Measurements from ENCODE around the gene BRI3BP. TPM values are rescaled to one million over a fixed set of nuclear protein-coding genes. Genes with fewer than 3 reads are reported as not detected.

Gene BRI3BP, protein sequence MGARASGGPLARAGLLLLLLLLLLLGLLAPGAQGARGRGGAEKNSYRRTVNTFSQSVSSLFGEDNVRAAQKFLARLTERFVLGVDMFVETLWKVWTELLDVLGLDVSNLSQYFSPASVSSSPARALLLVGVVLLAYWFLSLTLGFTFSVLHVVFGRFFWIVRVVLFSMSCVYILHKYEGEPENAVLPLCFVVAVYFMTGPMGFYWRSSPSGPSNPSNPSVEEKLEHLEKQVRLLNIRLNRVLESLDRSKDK
- total RNA-seq (1 to 10 TPM; 2.7 to 6.2 (median 4.8) TPM), polyA plus RNA-seq (1 to 10 TPM; 1.1 to 5.4 (median 1.2) TPM)
- long read RNA-seq, donor 1, result 0 reads
- long read RNA-seq, donor 2, result 0 reads
- long read RNA-seq, donor 3, full-length matches to known transcripts, result 3 of 3 reads
- long read RNA-seq, donor 3, partial matches to known transcripts, result 0 of 3 reads
- long read RNA-seq, donor 3, other reads (novel, unspliced or antisense), result 0 of 3 reads
- long read RNA-seq, donor 4, result 0 reads
- long read RNA-seq, donor 5, full-length matches to known transcripts, result 2 of 3 reads
- long read RNA-seq, donor 5, partial matches to known transcripts, result 0 of 3 reads
- long read RNA-seq, donor 5, other reads (novel, unspliced or antisense), result 1 of 3 reads
- long read RNA-seq, donor 6, partial matches to known transcripts, result 0 of 1 reads
- long read RNA-seq, donor 6, other reads (novel, unspliced or antisense), result 1 of 1 reads
- long read RNA-seq, donor 7, full-length matches to known transcripts, result 1 of 1 reads
- long read RNA-seq, donor 7, partial matches to known transcripts, result 0 of 1 reads
- long read RNA-seq, donor 7, other reads (novel, unspliced or antisense), result 0 of 1 reads
- long read RNA-seq, donor 8, full-length matches to known transcripts, result 2 of 2 reads
- long read RNA-seq, donor 8, partial matches to known transcripts, result 0 of 2 reads
- long read RNA-seq, donor 8, other reads (novel, unspliced or antisense), result 0 of 2 reads
- long read RNA-seq, donor 9, result 0 reads
- long read RNA-seq, donor 10, full-length matches to known transcripts, result 1 of 1 reads
- long read RNA-seq, donor 10, partial matches to known transcripts, result 0 of 1 reads
- long read RNA-seq, donor 10, other reads (novel, unspliced or antisense), result 0 of 1 reads

- TF ChIP-seq POLR2A (IDR thresholded peaks at IDR 0.05) (no peak), CTCF (IDR thresholded peaks at IDR 0.05) (no peak)
- no peaks in the 10 kb centered on the region for H3K27me3 ChIP-seq
- intact Hi-C loops (cut with DNase I), result no loop called here
- 0 to 1% (median 0%) methylated on average over 17 to 112 of the region's 112 CpGs for WGBS, 4 donors
- H3K4me3 ChIP-seq, result peak within 1 kb of the TSS in 2 of 4 donors; percentile 26 to 79
- peak in 2 of 7 donors; percentile 39 to 60 for DNase-seq
- H3K27ac ChIP-seq, result peak within 1 kb of the TSS in 1 of 5 donors; percentile 10
- H3K4me1 ChIP-seq (replicated peaks in 1 of 2), result peaks cover 0 to 14% of the 10 kb centered on the region in 2 donors
- no peaks in the 10 kb centered on the region for H3K9me3 ChIP-seq (replicated peaks in 1 of 3)
- no peaks in the 10 kb centered on the region for H3K36me3 ChIP-seq (replicated peaks in 1 of 2)
Measured at GRCh38 chr12:124993626-124994436, at the start of gene BRI3BP. Gene BRI3BP (plus strand): TSS chr12:124993645. CDS start chr12:124993791, 146 bp downstream.

- peak in 1 of 7 donors; percentile 11 for DNase-seq
- no peak for TF ChIP-seq CTCF (IDR thresholded peaks at IDR 0.05)
- TF ChIP-seq POLR2A (IDR thresholded peaks at IDR 0.05), result no peak
- H3K4me3 ChIP-seq, result no peak overlapping the region
- no peaks in the 10 kb centered on the region for H3K9me3 ChIP-seq (replicated peaks in 1 of 3)
- no peaks in the 10 kb centered on the region for H3K4me1 ChIP-seq (replicated peaks in 1 of 2)
- intact Hi-C loops (cut with DNase I), result no loop called here
- WGBS, 4 donors, result 85 to 96% (median 92%) methylated on average over 9 to 10 of the region's 10 CpGs
- H3K27ac ChIP-seq, result no peak overlapping the region
- no peaks in the 10 kb centered on the region for H3K27me3 ChIP-seq
- H3K36me3 ChIP-seq (replicated peaks in 1 of 2), result peaks cover 0 to 38% of the 10 kb centered on the region in 2 donors
Measured at GRCh38 chr12:124946447-124946793, 47.0 kb upstream of the BRI3BP start.

DNA sequence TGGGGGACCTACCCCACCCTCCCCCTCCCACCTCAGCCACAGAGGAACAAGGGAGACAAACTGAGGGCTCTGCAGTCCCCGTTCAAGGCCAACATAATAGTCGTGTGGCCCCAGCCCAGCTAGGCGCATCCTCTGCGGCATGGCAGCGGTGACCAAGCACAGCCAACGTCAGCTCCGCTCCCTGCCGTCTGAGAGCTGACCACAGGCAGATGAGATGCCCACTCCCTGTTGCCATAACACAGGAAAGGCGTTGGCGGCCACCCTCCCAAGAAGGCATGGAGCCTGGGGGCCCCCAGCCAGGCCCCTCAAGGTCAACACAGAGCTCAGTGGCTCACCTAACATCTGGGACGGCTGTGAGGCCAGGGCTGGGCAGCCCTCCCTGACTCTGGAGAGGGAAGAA, 46.4 kb upstream of the BRI3BP start:
- DNase-seq, result peak in 1 of 7 donors; percentile 15
- no peaks in the 10 kb centered on the region for H3K9me3 ChIP-seq (replicated peaks in 1 of 3)
- no peaks in the 10 kb centered on the region for H3K4me1 ChIP-seq (replicated peaks in 1 of 2)
- 90 to 94% (median 92%) methylated on average over 5 to 11 of the region's 11 CpGs for WGBS, 4 donors
- peaks cover 0 to 44% of the 10 kb centered on the region in 2 donors for H3K36me3 ChIP-seq (replicated peaks in 1 of 2)
- intact Hi-C loops (cut with DNase I), result no loop called here
- no peak overlapping the region for H3K4me3 ChIP-seq
- TF ChIP-seq POLR2A (IDR thresholded peaks at IDR 0.05) (no peak), CTCF (IDR thresholded peaks at IDR 0.05) (no peak)
- H3K27ac ChIP-seq, result no peak overlapping the region
- H3K27me3 ChIP-seq, result no peaks in the 10 kb centered on the region
